Measurements from ENCODE around the gene CCDC71L.

The CCDC71L gene

DNA sequence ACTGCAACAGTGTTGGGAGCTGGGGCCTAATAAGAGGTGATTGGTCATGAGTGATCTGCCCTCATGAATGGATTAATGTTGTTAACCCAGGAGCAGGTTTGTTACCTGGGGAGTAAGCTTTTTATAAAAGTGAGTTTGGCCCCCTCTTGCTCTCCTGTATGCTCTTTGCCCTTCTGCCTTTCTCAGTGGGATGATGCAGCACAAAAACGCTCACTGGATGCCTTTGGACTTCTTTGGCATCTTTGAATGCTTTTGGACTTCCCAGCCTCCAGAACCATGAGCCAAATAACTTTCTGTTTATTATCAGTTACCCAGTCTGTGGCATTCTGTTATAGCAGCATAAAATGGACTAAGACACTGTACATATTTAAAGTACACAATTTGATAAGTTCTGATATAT lies 48.5 kb downstream of the CCDC71L start:
- Histone ChIP-seq H4K20me1 (ENCODE audit: insufficient read depth, low read length) (no peaks in the 10 kb centered on the region), H3K9me3 (ENCODE audit: insufficient read depth, low read length) (no peaks in the 10 kb centered on the region), H3K4me3 (ENCODE audit: low read length) (no peak overlapping the region), H3K4me2 (ENCODE audit: low read length) (no peak overlapping the region), H3K9ac (ENCODE audit: low read length) (no peak overlapping the region), H3K27ac (ENCODE audit: low read length) (no peak overlapping the region), H2AFZ (ENCODE audit: low read depth, low read length) (no peak overlapping the region), H3K27me3 (ENCODE audit: low read depth, low read length) (no peaks in the 10 kb centered on the region), H3K4me1 (ENCODE audit: low read length) (peaks cover 15% of the 10 kb centered on the region), H3K79me2 (ENCODE audit: low read length) (no peaks in the 10 kb centered on the region), H3K36me3 (replicated peaks; ENCODE audit: low read depth, low read length) (no peaks in the 10 kb centered on the region)
- TF ChIP-seq EZH2phosphoT487 (IDR thresholded peaks at IDR 0.05; ENCODE audit: low read depth) (no peak), CTCF (IDR thresholded peaks at IDR 0.05; ENCODE audit: low read depth, low read length) (no peak)

GRCh38 chr7:106611911-106612310 lies 49.0 kb downstream of the CCDC71L start:
- H3K9ac ChIP-seq (ENCODE audit: low read length), result no peak overlapping the region
- no peaks in the 10 kb centered on the region for H3K36me3 ChIP-seq (replicated peaks; ENCODE audit: low read depth, low read length)
- H3K4me2 ChIP-seq (ENCODE audit: low read length), result no peak overlapping the region
- peaks cover 15% of the 10 kb centered on the region for H3K4me1 ChIP-seq (ENCODE audit: low read length)
- H4K20me1 ChIP-seq (ENCODE audit: insufficient read depth, low read length), result no peaks in the 10 kb centered on the region
- TF ChIP-seq EZH2phosphoT487 (IDR thresholded peaks at IDR 0.05; ENCODE audit: low read depth) (no peak), CTCF (IDR thresholded peaks at IDR 0.05; ENCODE audit: low read depth, low read length) (no peak)
- no peak overlapping the region for H3K27ac ChIP-seq (ENCODE audit: low read length)
- H2AFZ ChIP-seq (ENCODE audit: low read depth, low read length), result no peak overlapping the region
- no peaks in the 10 kb centered on the region for H3K27me3 ChIP-seq (ENCODE audit: low read depth, low read length)
- H3K4me3 ChIP-seq (ENCODE audit: low read length), result no peak overlapping the region
- H3K79me2 ChIP-seq (ENCODE audit: low read length), result no peaks in the 10 kb centered on the region
- no peaks in the 10 kb centered on the region for H3K9me3 ChIP-seq (ENCODE audit: insufficient read depth, low read length)

- Histone ChIP-seq H3K27ac (ENCODE audit: low read length) (no peak overlapping the region), H3K4me2 (ENCODE audit: low read length) (no peak overlapping the region)
Observed at GRCh38 chr7:106610996-106611886, 49.7 kb downstream of the CCDC71L start.

More at GRCh38 chr7:106610996-106611886, 49.7 kb downstream of the CCDC71L start:
- H4K20me1 ChIP-seq (ENCODE audit: insufficient read depth, low read length), result no peaks in the 10 kb centered on the region
- H2AFZ ChIP-seq (ENCODE audit: low read depth, low read length), result no peak overlapping the region
- no peak overlapping the region for H3K4me3 ChIP-seq (ENCODE audit: low read length)
- H3K36me3 ChIP-seq (replicated peaks; ENCODE audit: low read depth, low read length), result no peaks in the 10 kb centered on the region
- TF ChIP-seq CTCF (IDR thresholded peaks at IDR 0.05; ENCODE audit: low read depth, low read length) (no peak), EZH2phosphoT487 (IDR thresholded peaks at IDR 0.05; ENCODE audit: low read depth) (no peak)
- no peaks in the 10 kb centered on the region for H3K27me3 ChIP-seq (ENCODE audit: low read depth, low read length)
- no peaks in the 10 kb centered on the region for H3K79me2 ChIP-seq (ENCODE audit: low read length)
- no peaks in the 10 kb centered on the region for H3K9me3 ChIP-seq (ENCODE audit: insufficient read depth, low read length)
- peaks cover 15% of the 10 kb centered on the region for H3K4me1 ChIP-seq (ENCODE audit: low read length)
- H3K9ac ChIP-seq (ENCODE audit: low read length), result no peak overlapping the region

Data from OCI-LY3 (cell line).